NCI-H2081 treated with DMSO at 0.1 percent for 48 hours (cell line): ENCODE measurements around the gene EP400.
"Not testable (repeated sequence)": the region's sequence is repeated elsewhere in the genome, so short reads cannot be mapped to it uniquely, and the experiment has no call there.

Experiments
- DNase-seq: peaks from one replicate; lab custom pipeline; 2025; lab: John Stamatoyannopoulos, UW

EP400 gene

GRCh38 chr12:131950182-131950913 lies 606 bp downstream of the EP400 start:
- no peak for DNase-seq

- not testable (repeated sequence) for DNase-seq
Measured at GRCh38 chr12:131953810-131954209, 4.1 kb downstream of the EP400 start.

GRCh38 chr12:131954460-131954859 lies 4.7 kb downstream of the EP400 start:
- not testable (repeated sequence) for DNase-seq

GRCh38 chr12:131959116-131959515 lies 9.4 kb downstream of the EP400 start:
- no peak for DNase-seq

GRCh38 chr12:131959641-131960589 lies 10.2 kb downstream of the EP400 start:
- DNase-seq = no peak

- DNase-seq = not testable (repeated sequence)
Measured at GRCh38 chr12:131960590-131961325, 11.0 kb downstream of the EP400 start.

GRCh38 chr12:131961328-131961727 lies 11.6 kb downstream of the EP400 start:
- DNase-seq = not testable (repeated sequence)

- no peak for DNase-seq
Measured at GRCh38 chr12:131962069-131962468, 12.3 kb downstream of the EP400 start.

GRCh38 chr12:131963381-131963780 lies 13.6 kb downstream of the EP400 start:
- no peak for DNase-seq

GRCh38 chr12:131965073-131965472 lies 15.3 kb downstream of the EP400 start:
- DNase-seq = no peak

GRCh38 chr12:131971226-131971625 lies 21.5 kb downstream of the EP400 start:
- no peak for DNase-seq

- DNase-seq = no peak
Measured at GRCh38 chr12:131975228-131975627, 25.5 kb downstream of the EP400 start.

- DNase-seq = no peak
Measured at GRCh38 chr12:131979606-131980005, 29.9 kb downstream of the EP400 start.

- DNase-seq = no peak
Measured at GRCh38 chr12:131980263-131980662, 30.5 kb downstream of the EP400 start.

GRCh38 chr12:131981388-131981787 lies 31.6 kb downstream of the EP400 start:
- no peak for DNase-seq

GRCh38 chr12:131982041-131982440 lies 32.3 kb downstream of the EP400 start:
- no peak for DNase-seq

- no peak for DNase-seq
Measured at GRCh38 chr12:131983026-131983425, 33.3 kb downstream of the EP400 start.

- no peak for DNase-seq
Measured at GRCh38 chr12:131983554-131983953, 33.8 kb downstream of the EP400 start.

GRCh38 chr12:131984334-131984733 lies 34.6 kb downstream of the EP400 start:
- DNase-seq = no peak

- not testable (repeated sequence) for DNase-seq
Measured at GRCh38 chr12:131985510-131985875, 35.8 kb downstream of the EP400 start.

GRCh38 chr12:131986361-131986760 lies 36.6 kb downstream of the EP400 start:
- no peak for DNase-seq

- no peak for DNase-seq
Measured at GRCh38 chr12:131986910-131987309, 37.2 kb downstream of the EP400 start.
